Endodermal cell (in vitro differentiated cells): ENCODE measurements around the gene PIWIL1. TPM values are rescaled to one million over a fixed set of nuclear protein-coding genes. Genes with fewer than 3 reads are reported as not detected.
A peak's percentile ranks its signal among the peaks of the same experiment; 100 is the strongest.

ENCODE experiments used
- DNase-seq: peaks from one replicate; pipeline ENCODE4 v3.0.0-alpha.2; 2017
- H3K27ac ChIP-seq: 2 replicates; pipeline ENCODE4 v1.5.1; 2013; ENCODE audit warnings: mild to moderate bottlenecking, low read depth, low read length, moderate library complexity
- H3K27me3 ChIP-seq: 2 replicates; pipeline ENCODE4 v1.6.1; 2013; ENCODE audit warnings: mild to moderate bottlenecking, low read length, moderate library complexity; ENCODE audit not compliant: insufficient read depth, control insufficient read depth, poor library complexity, severe bottlenecking
- H3K36me3 ChIP-seq: 2 replicates; pipeline ENCODE4 v1.7.0; 2013; ENCODE audit warnings: mild to moderate bottlenecking, low read length, moderate library complexity; ENCODE audit not compliant: control insufficient read depth, insufficient read depth
- H3K4me1 ChIP-seq: one replicate; pipeline ENCODE4 v1.7.0; 2013; ENCODE audit warnings: low read length; ENCODE audit not compliant: control insufficient read depth, insufficient read depth
- H3K4me3 ChIP-seq: 2 replicates; pipeline ENCODE4 v1.5.1; 2013; ENCODE audit warnings: mild to moderate bottlenecking, low read length, moderate library complexity
- H3K9ac ChIP-seq: 2 replicates; pipeline ENCODE4 v1.6.1; 2013; ENCODE audit warnings: mild to moderate bottlenecking, low read length, moderate library complexity; ENCODE audit not compliant: poor library complexity, severe bottlenecking; ENCODE audit errors: extremely low read depth
- H3K9me3 ChIP-seq: 2 replicates; pipeline ENCODE4 v1.6.1; 2013; ENCODE audit warnings: mild to moderate bottlenecking, low read length, moderate library complexity; ENCODE audit not compliant: control insufficient read depth
- H3K27ac Mint-ChIP-seq: 2 replicates; pipeline ENCODE4 v1.8.0; 2020; ENCODE audit warnings: mixed read lengths
- H3K27me3 Mint-ChIP-seq: 2 replicates; pipeline ENCODE4 v1.8.0; 2021; ENCODE audit warnings: mild to moderate bottlenecking, mixed read lengths; ENCODE audit not compliant: insufficient read depth
- H3K36me3 Mint-ChIP-seq: 2 replicates; pipeline ENCODE4 v1.8.0; 2020; ENCODE audit warnings: low read depth, mixed read lengths
- H3K4me1 Mint-ChIP-seq: 2 replicates; pipeline ENCODE4 v1.8.0; 2020; ENCODE audit warnings: mixed read lengths
- H3K4me3 Mint-ChIP-seq: 2 replicates; pipeline ENCODE4 v1.8.0; 2020; ENCODE audit warnings: mild to moderate bottlenecking, moderate library complexity, mixed read lengths
- H3K9me3 Mint-ChIP-seq: 2 replicates; pipeline ENCODE4 v1.8.0; 2020; ENCODE audit warnings: mild to moderate bottlenecking, mixed read lengths
- CTCF ChIP-seq: fragments of 200-600 bp; sonication (generic); conservative IDR thresholded peaks from 2 replicates; pipeline ENCODE4 v1.5.0; 2021; ENCODE audit warnings: antibody characterized with exemption, mild to moderate bottlenecking
- WGBS, 2 experiments: methylation state at CpG; one replicate each; pipeline versions ENCODE4 v1.1.5 to v1.1.7; 2013; ENCODE audit warnings: missing lambda C conversion rate in 2 of 2, mixed read lengths in 1 of 2; ENCODE audit not compliant: insufficient coverage in 1 of 2, insufficient read length in 1 of 2; 5-methylcytosine and 5-hydroxymethylcytosine counted together
- total RNA-seq, 2 donors: library from RNA; stranded (reverse); fragmentation: NEBNext Ultra II Directional in 1 of 2; extraction: Animal tissue kit (Norgen Biotek cat#: 25700) in 1 of 2; gene quantifications; 2 replicates in 1 of 2; 3 replicates in 1 of 2; pipeline ENCODE4 v1.2.1, GENCODE V29; 2021

The PIWIL1 gene
- total RNA-seq, 2 donors from 2014 or later = not detected

- WGBS, 2 experiments = 89 to 100% methylated on average over 3 to 7 of the region's 7 CpGs
- Histone ChIP-seq H3K4me3 (no peak overlapping the region), H3K9ac (no peak overlapping the region), H3K36me3 (no peaks in the 10 kb centered on the region), H3K27ac (no peak overlapping the region), H3K27me3 (no peaks in the 10 kb centered on the region), H3K9me3 (no peaks in the 10 kb centered on the region), H3K4me1 (no peaks in the 10 kb centered on the region)
- H3K4me3 Mint-ChIP-seq = no peak overlapping the region
- no peaks in the 10 kb centered on the region for H3K9me3 Mint-ChIP-seq
- TF ChIP-seq CTCF = no peak
- no peak overlapping the region for H3K27ac Mint-ChIP-seq
- H3K4me1 Mint-ChIP-seq = no peaks in the 10 kb centered on the region
- peaks cover 2% of the 10 kb centered on the region for H3K27me3 Mint-ChIP-seq
- H3K36me3 Mint-ChIP-seq = no peaks in the 10 kb centered on the region
- DNase-seq = no peak
Observed at GRCh38 chr12:130414381-130414780, 76.7 kb downstream of the PIWIL1 start.

DNA sequence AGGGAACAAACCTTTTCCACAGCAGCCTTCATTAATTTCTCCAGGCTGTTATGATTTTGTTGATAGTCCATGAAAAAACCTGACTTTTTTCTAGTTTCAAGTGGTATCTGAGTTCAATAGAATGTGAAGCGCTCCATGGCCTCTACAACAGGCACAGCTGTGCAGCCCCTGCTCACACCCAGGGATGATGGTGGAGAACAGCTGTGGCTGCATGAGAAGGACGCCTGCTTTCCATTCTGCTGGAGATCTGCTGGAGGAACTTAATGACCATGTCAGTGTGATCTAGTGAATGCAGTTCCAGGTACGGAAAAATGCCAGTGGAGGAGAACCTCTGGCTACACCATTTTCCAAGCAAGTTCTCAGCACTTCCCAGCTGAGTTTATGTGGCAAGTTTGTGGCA is 80.6 kb downstream of the PIWIL1 start:
- Mint-ChIP-seq H3K4me1 (no peaks in the 10 kb centered on the region), H3K36me3 (no peaks in the 10 kb centered on the region), H3K27ac (no peak overlapping the region), H3K4me3 (no peak overlapping the region), H3K27me3 (peaks cover 2% of the 10 kb centered on the region), H3K9me3 (no peaks in the 10 kb centered on the region)
- Histone ChIP-seq H3K36me3 (no peaks in the 10 kb centered on the region), H3K27me3 (no peaks in the 10 kb centered on the region), H3K9me3 (no peaks in the 10 kb centered on the region), H3K4me1 (no peaks in the 10 kb centered on the region), H3K9ac (no peak overlapping the region), H3K4me3 (no peak overlapping the region), H3K27ac (no peak overlapping the region)
- WGBS, 2 experiments = 95 to 97% methylated on average over 3 of the region's 3 CpGs
- no peak for TF ChIP-seq CTCF
- DNase-seq = no peak

DNA sequence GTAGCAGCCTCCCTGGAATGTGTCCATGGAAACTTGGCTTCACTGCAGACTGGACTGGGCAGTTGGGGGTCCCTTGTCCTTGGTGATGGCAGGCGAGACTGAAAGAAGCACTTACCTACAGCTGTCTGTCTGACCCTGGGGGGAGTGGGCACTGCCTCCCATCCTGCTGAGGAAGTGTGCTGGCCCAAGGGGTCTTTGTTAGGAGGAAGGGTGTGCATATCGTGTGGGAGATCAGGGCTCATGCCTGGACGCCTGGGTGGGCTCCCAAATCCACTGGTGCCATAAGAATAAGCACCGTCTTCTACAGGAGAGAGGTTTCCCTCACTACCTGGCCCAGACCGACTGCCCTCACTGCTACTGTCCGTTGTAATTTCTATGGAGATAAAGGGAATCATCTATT is 81.4 kb downstream of the PIWIL1 start:
- no peak for TF ChIP-seq CTCF
- Histone ChIP-seq H3K4me1 (no peaks in the 10 kb centered on the region), H3K9me3 (no peaks in the 10 kb centered on the region), H3K4me3 (no peak overlapping the region), H3K27ac (no peak overlapping the region), H3K27me3 (no peaks in the 10 kb centered on the region), H3K9ac (no peak overlapping the region), H3K36me3 (no peaks in the 10 kb centered on the region)
- H3K36me3 Mint-ChIP-seq = no peaks in the 10 kb centered on the region
- H3K27me3 Mint-ChIP-seq = peaks cover 2% of the 10 kb centered on the region
- no peaks in the 10 kb centered on the region for H3K9me3 Mint-ChIP-seq
- DNase-seq = peak; percentile 31
- H3K4me3 Mint-ChIP-seq = no peak overlapping the region
- H3K4me1 Mint-ChIP-seq = no peaks in the 10 kb centered on the region
- 83 to 88% methylated on average over 1 to 6 of the region's 6 CpGs for WGBS, 2 experiments
- no peak overlapping the region for H3K27ac Mint-ChIP-seq
